ENCODE data around the gene RHOC.

Gene RHOC

DNA sequence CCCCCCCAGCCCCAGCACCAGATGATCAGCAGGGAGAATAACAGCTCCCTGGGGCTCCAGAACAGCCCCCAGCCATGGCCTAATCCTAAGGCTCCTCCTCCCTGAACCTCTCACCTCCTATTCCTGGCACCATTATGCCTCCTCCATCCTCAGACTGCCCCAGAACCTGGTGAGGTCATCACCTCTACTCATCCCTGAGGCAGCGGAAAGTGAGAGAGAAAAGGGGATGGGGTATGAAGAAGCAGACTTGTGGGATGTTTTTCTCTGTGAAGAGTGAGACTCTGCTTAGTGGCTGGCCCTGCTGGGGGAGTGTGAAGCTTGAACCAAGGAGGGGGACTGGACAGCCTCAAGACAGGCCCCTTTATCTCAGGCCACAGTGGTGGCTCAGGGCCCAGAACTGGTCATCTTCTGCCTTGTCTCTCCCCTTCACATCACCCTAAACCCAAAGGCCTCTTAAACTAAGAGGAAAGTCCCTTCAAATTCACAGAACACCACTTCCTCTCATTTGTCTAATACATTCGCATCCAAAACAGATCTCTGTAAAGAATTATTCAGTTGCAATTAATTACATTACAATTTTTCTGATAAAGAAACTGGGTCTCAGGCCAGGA is 10.4 kb upstream of the RHOC start:
- DNase-seq (ENCODE audit: low read depth, low spot score): no peak

DNA sequence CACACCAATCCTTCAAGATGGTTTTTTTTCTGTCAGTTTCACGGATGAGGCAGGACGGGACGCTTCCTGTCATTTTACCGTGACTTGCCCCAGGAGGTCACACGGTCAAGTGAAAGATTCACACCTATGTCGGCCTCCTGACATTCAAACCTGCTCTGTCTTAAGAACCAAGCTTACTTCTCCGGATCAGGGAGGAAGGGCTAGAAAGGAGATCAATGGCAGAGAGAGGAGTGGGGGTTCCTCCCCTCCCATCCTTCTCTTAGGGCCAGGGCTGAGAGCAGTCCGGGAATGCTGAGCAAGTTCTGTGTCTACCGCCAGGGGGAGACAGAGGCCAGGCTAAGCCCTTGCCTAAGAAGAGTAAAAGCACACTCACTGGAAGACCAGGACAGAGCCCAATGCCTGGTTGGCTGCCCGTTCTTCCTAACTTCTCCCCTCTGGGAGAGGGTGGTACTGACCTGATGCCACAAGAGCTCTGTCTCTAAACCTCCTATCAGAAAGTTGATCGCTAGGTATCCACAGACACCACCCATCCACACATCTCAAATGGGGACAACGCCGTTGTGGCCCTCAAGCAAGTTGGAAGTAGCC is 9.3 kb upstream of the RHOC start:
- peak; percentile 90 for DNase-seq (ENCODE audit: low read depth, low spot score)
- TF ChIP-seq, protein P1, sequence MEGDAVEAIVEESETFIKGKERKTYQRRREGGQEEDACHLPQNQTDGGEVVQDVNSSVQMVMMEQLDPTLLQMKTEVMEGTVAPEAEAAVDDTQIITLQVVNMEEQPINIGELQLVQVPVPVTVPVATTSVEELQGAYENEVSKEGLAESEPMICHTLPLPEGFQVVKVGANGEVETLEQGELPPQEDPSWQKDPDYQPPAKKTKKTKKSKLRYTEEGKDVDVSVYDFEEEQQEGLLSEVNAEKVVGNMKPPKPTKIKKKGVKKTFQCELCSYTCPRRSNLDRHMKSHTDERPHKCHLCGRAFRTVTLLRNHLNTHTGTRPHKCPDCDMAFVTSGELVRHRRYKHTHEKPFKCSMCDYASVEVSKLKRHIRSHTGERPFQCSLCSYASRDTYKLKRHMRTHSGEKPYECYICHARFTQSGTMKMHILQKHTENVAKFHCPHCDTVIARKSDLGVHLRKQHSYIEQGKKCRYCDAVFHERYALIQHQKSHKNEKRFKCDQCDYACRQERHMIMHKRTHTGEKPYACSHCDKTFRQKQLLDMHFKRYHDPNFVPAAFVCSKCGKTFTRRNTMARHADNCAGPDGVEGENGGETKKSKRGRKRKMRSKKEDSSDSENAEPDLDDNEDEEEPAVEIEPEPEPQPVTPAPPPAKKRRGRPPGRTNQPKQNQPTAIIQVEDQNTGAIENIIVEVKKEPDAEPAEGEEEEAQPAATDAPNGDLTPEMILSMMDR (IDR thresholded peaks at IDR 0.05; ENCODE audit: low read depth, low read length): peak; percentile 95
- peak overlapping the region; percentile 63 for H3K4me3 ChIP-seq (ENCODE audit: low read depth, low read length)
- in situ Hi-C loops (cut with HindIII; ENCODE audit: low sequenced_read_pairs): loop anchor here (5.0 kb wide), 1 partner anchor 81 kb away; no protein-coding TSS in a partner anchor

More for the DNA sequence above, 10.4 kb upstream of the RHOC start:
- TF ChIP-seq, protein P1 (IDR thresholded peaks at IDR 0.05; ENCODE audit: low read depth, low read length): no peak
- in situ Hi-C loops (cut with HindIII; ENCODE audit: low sequenced_read_pairs): loop anchor here (5.0 kb wide), 1 partner anchor 80 kb away; no protein-coding TSS in a partner anchor
- H3K4me3 ChIP-seq (ENCODE audit: low read depth, low read length): no peak overlapping the region

DNA sequence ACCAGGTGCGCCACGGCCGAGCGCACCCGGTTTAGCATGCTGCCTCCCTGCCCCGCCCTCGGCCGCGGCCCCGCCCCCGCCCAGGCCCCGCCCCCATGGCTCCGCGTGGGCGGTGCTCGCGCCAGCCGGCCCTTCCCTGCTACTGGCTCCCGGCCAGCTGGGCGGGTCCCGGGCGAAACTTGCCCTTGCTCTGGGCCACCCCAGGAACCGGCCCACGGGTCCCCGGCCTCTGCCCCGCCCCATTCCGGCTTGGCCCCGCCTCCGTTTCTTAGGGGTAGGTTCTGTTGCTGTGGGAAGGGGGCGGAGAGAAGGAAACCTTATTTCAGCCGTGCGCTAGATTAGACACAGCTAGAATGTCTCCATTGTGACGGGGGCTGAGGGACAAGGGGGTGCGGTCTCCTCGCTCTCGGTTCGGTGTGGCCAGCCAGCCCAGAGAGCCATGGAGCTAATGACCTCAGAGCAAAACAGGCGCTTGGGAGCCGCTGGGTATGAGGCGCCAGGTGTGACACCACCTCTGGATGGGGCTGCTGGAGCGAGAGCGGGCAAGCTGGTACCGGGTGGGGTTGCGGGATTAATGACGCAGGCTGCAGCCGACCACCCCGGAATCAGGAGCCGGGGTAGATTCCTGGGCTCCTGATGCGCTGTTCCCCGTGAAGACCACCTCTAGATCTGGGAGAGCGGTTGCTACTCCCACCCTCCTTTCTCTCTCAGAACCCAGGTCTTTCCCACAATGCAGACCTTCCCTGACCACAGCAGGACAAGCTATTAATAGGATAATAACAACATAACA is 8.5 kb upstream of the RHOC start, which contains the start of gene PPM1J:
Gene PPM1J (minus strand): TSS at position 69 of the 790 bp plus-strand sequence. CDS start 31 bp downstream, at position 38.
- H3K4me3 ChIP-seq (ENCODE audit: low read depth, low read length): peak within 1 kb of the TSS; percentile 63
- TF ChIP-seq, protein P1 (IDR thresholded peaks at IDR 0.05; ENCODE audit: low read depth, low read length): no peak
- in situ Hi-C loops (cut with HindIII; ENCODE audit: low sequenced_read_pairs): loop anchor here (5.0 kb wide), 1 partner anchor 82 kb away; no protein-coding TSS in a partner anchor
- DNase-seq (ENCODE audit: low read depth, low spot score): peak; percentile 92

DNA sequence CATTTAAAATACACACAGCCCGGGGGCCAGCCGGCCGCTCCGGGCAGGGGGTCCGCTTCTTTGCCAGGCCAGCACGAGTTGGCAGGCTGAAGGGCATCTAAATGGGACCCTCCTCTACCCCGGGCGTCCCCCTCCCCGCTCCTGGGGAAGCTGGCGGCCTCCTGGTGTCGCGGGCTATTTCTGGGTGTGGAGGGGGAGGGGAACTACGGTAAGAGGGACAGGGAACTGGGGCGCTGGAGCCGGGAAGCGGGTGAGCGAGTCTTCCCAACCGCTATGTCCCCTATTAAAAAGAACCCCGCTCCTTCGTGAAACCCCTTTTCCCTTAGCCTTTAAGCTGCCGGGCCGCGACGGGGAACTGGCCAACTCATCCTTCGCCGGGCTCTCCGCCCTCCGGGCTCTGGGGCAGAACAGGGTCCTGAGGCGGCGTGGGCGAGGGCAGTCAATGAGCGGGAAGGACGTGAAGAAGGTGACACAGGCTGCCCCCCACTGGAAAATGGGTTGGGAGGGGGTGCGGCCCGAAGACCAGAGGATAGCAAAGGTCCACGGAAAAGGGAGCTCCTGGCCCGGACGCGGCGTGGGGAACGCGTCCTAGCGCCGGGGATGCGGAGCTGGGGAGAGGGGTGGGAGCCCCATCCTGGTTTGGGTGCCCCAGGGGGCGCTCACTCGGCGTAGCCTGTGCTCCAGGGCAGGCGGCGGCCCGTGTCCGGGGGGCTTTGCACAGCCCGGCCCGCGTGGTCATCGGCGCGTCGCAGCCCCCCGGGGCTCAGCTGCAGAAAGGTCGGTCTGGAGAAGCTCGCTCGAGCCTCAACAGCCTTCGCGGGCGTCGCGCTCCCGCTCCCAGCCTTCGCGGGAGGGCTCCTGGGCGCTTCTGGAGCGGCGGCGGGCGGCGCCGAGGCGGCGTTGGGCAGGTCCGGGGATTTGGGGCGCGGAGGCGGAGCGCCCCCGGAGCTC is 7.7 kb upstream of the RHOC start:
- TF ChIP-seq, protein P1 (IDR thresholded peaks at IDR 0.05; ENCODE audit: low read depth, low read length): no peak
- H3K4me3 ChIP-seq (ENCODE audit: low read depth, low read length): peak overlapping the region; percentile 63
- no peak for DNase-seq (ENCODE audit: low read depth, low spot score)
- in situ Hi-C loops (cut with HindIII; ENCODE audit: low sequenced_read_pairs): loop anchor here (5.0 kb wide), 1 partner anchor 83 kb away; no protein-coding TSS in a partner anchor

DNA sequence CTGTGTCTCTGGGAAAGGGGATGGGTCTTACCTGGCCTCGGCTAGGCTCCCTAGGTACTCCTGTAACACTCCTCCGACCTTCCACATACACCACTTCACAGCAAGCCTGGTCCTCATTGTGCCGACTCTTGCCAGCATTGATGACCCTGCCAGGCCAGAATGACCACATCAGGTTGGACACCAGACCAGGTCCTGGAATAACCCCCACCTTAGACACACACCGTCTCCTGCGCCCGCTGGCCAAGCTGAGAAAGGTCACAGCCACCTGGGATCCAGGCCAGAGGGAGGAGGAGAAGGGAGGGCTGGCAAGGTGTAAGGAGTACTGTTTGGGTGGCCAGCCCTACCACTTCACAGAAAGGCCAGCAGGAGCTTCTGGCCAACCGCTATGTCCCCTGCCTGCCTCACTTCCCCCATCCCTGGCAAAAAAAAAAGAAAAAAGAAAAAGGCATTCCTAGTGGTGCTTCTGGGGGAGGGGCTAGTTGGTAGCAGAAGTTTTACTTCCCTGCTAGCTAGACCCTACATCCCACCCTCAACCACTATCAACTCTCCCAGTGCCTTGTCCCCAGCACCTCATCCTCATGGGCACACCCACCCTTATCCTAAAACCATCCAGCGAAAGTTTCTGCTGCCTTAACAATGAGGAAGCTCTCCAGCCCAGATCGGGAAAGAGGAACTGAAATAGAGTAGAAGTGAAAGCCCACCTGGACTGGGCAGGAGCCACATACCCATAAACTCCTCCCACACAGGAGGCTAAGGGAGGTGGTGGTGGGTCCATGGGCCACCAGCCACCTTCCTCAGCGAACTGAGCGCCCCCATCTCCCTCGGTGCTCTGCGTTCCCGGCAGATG is 6.8 kb upstream of the RHOC start:
- TF ChIP-seq, protein P1 (IDR thresholded peaks at IDR 0.05; ENCODE audit: low read depth, low read length): no peak
- in situ Hi-C loops (cut with HindIII; ENCODE audit: low sequenced_read_pairs): no loop called here
- no peak for DNase-seq (ENCODE audit: low read depth, low spot score)
- peak overlapping the region; percentile 63 for H3K4me3 ChIP-seq (ENCODE audit: low read depth, low read length)

Data from astrocyte of the spinal cord (primary cell).